PC-3 (cell line): ENCODE results near the gene CDRT4. TPM values are rescaled to one million over a fixed set of nuclear protein-coding genes. Genes with fewer than 3 reads are reported as not detected.

ENCODE experiments used
- ATAC-seq: fragments of 200-7000 bp; cut with Tn5 transposase; 2 replicates; pipeline ENCODE4 v1.9.1; 2020; ENCODE audit warnings: mild to moderate bottlenecking, moderate library complexity
- BruUV-seq: library from RNA; stranded (reverse); fragments of 400-500 nt; replicated peaks from 2 replicates; lab custom pipeline; 2021; lab: Mats Ljungman, UMichigan
- CTCF ChIA-PET: fragments of 300-600 bp; sonication (Branson Sonifier 250); formaldehyde crosslinking; loops from one replicate; lab custom pipeline; 2022; ENCODE audit warnings: antibody characterized with exemption; lab: Charles Lee
- POLR2A ChIA-PET: fragments of 300-600 bp; sonication (Branson Sonifier 250); formaldehyde crosslinking; loops from one replicate; lab custom pipeline; 2022; ENCODE audit warnings: antibody characterized with exemption; ENCODE audit not compliant: unreplicated experiment; lab: Charles Lee
- DNase-seq: peaks from one replicate; pipeline ENCODE4 v3.0.0-alpha.2; 2015
- H2AFZ ChIP-seq: fragments of 300-600 bp; sonication (generic); 2 replicates; pipeline ENCODE4 v1.6.0; 2016; ENCODE audit warnings: antibody characterized with exemption, low read length
- H3F3A ChIP-seq: fragments of 300-600 bp; sonication (generic); one replicate; pipeline ENCODE4 v1.6.0; 2017; ENCODE audit warnings: antibody characterized with exemption, low read length, control low read depth, mild to moderate bottlenecking; ENCODE audit not compliant: unreplicated experiment
- H3K27ac ChIP-seq: fragments of 300-600 bp; sonication (generic); 2 replicates; pipeline ENCODE4 v1.5.1; 2016; ENCODE audit warnings: mild to moderate bottlenecking, low read length
- H3K27me3 ChIP-seq: fragments of 300-600 bp; sonication (generic); 2 replicates; pipeline ENCODE4 v1.6.1; 2016; ENCODE audit warnings: low read length, mixed read lengths
- H3K36me3 ChIP-seq: fragments of 300-600 bp; sonication (generic); 2 replicates; pipeline ENCODE4 v1.6.1; 2016; ENCODE audit warnings: low read depth, mixed run types, low read length, mixed read lengths
- H3K4me1 ChIP-seq: fragments of 300-600 bp; sonication (generic); 2 replicates; pipeline ENCODE4 v1.5.1; 2016; ENCODE audit warnings: low read length; ENCODE audit not compliant: insufficient read depth
- H3K4me2 ChIP-seq: fragments of 300-600 bp; sonication (generic); 2 replicates; pipeline ENCODE4 v1.6.0; 2016; ENCODE audit warnings: low read length
- H3K4me3 ChIP-seq: fragments of 300-600 bp; sonication (generic); 2 replicates; pipeline ENCODE4 v1.5.1; 2016; ENCODE audit warnings: mild to moderate bottlenecking, low read length, mixed read lengths
- H3K79me2 ChIP-seq: fragments of 300-600 bp; sonication (generic); 2 replicates; pipeline ENCODE4 v1.6.1; 2017; ENCODE audit warnings: low read length, mixed read lengths
- H3K9ac ChIP-seq: fragments of 300-600 bp; sonication (generic); 2 replicates; pipeline ENCODE4 v1.6.0; 2016; ENCODE audit warnings: mild to moderate bottlenecking, low read length
- H3K9me2 ChIP-seq: fragments of 300-600 bp; sonication (generic); replicated peaks from 2 replicates; pipeline ENCODE4 v1.6.1; 2016; ENCODE audit warnings: mixed run types, low read length, mixed read lengths
- H3K9me3 ChIP-seq: fragments of 300-600 bp; sonication (generic); 2 replicates; pipeline ENCODE4 v1.6.1; 2016; ENCODE audit warnings: low read length, mixed read lengths
- H4K20me1 ChIP-seq: fragments of 300-600 bp; sonication (generic); 2 replicates; pipeline ENCODE4 v1.6.1; 2016; ENCODE audit warnings: low read length, mixed read lengths
- EZH2 ChIP-seq: fragments of 300-600 bp; sonication (generic); IDR thresholded peaks from one replicate; pipeline ENCODE4 v1.6.1; 2017; ENCODE audit warnings: antibody characterized with exemption, mild to moderate bottlenecking, low read length; ENCODE audit not compliant: unreplicated experiment
- EZH2phosphoT487 ChIP-seq: fragments of 300-600 bp; sonication (generic); IDR thresholded peaks from 2 replicates; pipeline ENCODE4 v1.6.1; 2018; ENCODE audit warnings: mild to moderate bottlenecking, antibody characterized with exemption, low read length, borderline replicate concordance
- intact Hi-C: fragments of 100-400 bp; cut with micrococcal nuclease; formaldehyde crosslinking; loops from 2 replicates; pipeline ENCODE4 v1.9.0; 2023
- total RNA-seq: library from RNA; depleted of rRNA; stranded (reverse); fragments of >200 nt; gene quantifications from 2 replicates; pipeline ENCODE4 v1.2.3, GENCODE V29; 2014
- TF ChIP-seq, protein P1 (sequence below): fragments of 300-600 bp; sonication (generic); conservative IDR thresholded peaks from 2 replicates; pipeline ENCODE4 v1.5.1; 2017; ENCODE audit warnings: antibody characterized with exemption, low read depth, mild to moderate bottlenecking, low read length

Gene CDRT4
- total RNA-seq, 1 experiment from 2014 or later: 5.0 TPM

DNA sequence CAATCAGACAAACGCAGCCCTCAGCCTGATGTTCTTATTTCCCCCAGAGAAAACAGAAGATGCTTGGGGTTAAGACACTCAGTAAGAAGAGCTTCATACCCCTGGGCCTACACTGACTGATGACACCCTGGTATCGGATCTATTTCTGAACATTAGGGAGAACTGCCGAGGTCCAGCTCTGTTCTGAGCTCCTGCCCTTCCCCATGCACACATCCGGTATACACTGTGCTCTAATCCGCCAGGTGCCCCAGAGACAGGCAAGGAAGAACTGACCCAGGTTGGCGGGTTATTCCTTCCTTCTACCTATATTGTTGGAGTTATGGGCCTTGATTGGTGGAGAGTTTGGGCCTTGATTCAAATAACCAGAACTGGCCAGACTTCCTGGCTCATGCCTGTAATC lies 68.0 kb downstream of the CDRT4 start:
- H3K9me2 ChIP-seq: no peaks in the 10 kb centered on the region
- H3K9me3 ChIP-seq: no peaks in the 10 kb centered on the region
- intact Hi-C loops: loop anchor here (5.0 kb wide), 1 partner anchor 103 kb away; no protein-coding TSS in a partner anchor
- ChIA-PET CTCF (interaction anchor here (1.3 kb wide), 1 partner anchor 104 kb away, joined by 3 read pairs; no protein-coding TSS in a partner anchor), POLR2A (no interaction called here)
- H3K4me3 ChIP-seq: no peak overlapping the region
- H3K79me2 ChIP-seq: no peaks in the 10 kb centered on the region
- no peak for DNase-seq
- H3K4me2 ChIP-seq: peak overlapping the region; percentile 70
- H2AFZ ChIP-seq: peak overlapping the region; percentile 29
- no peaks in the 10 kb centered on the region for H3K36me3 ChIP-seq
- no TSS peak for BruUV-seq
- no peaks in the 10 kb centered on the region for H3K27me3 ChIP-seq
- no peak; the same call in 1 of the 2 replicates for ATAC-seq
- H3K4me1 ChIP-seq: peaks cover 23% of the 10 kb centered on the region
- H3K27ac ChIP-seq: peak overlapping the region; percentile 85
- TF ChIP-seq EZH2 (no peak), EZH2phosphoT487 (no peak)
- TF ChIP-seq, protein P1, sequence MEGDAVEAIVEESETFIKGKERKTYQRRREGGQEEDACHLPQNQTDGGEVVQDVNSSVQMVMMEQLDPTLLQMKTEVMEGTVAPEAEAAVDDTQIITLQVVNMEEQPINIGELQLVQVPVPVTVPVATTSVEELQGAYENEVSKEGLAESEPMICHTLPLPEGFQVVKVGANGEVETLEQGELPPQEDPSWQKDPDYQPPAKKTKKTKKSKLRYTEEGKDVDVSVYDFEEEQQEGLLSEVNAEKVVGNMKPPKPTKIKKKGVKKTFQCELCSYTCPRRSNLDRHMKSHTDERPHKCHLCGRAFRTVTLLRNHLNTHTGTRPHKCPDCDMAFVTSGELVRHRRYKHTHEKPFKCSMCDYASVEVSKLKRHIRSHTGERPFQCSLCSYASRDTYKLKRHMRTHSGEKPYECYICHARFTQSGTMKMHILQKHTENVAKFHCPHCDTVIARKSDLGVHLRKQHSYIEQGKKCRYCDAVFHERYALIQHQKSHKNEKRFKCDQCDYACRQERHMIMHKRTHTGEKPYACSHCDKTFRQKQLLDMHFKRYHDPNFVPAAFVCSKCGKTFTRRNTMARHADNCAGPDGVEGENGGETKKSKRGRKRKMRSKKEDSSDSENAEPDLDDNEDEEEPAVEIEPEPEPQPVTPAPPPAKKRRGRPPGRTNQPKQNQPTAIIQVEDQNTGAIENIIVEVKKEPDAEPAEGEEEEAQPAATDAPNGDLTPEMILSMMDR: no peak
- H4K20me1 ChIP-seq: no peaks in the 10 kb centered on the region
- H3F3A ChIP-seq: no peaks in the 10 kb centered on the region
- peak overlapping the region; percentile 66 for H3K9ac ChIP-seq

DNA sequence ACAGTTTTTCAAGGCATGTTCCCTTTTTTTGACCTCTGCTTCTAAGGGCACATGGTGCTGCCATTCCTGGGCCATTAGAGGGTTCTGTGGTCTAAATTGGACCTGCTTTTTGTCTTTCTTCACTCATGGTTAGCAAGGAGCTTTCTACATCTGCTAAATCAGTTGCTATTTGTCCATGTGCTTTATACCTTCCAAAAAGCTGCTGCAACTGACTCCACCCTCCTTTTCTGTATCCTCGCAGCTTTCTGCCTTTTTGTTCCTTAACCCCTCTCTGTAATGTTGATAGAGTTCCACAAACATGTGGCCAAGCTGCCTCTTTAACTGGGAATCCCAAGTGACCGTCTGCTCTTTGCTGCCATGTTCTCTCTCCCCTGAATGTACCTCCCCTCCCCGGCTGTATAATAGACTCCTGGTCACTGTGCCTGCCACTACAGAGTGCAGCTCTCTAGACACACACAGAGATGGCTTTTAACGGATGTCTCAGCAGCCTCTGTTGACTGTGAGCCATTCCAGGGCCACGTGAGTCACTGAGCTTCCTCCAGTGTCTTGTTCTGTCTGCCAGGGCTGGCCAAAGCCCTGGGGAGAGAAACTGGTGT lies 68.6 kb downstream of the CDRT4 start:
- Histone ChIP-seq H3K9ac (peak overlapping the region; percentile 66), H4K20me1 (no peaks in the 10 kb centered on the region), H3K9me2 (no peaks in the 10 kb centered on the region), H3K27ac (peak overlapping the region; percentile 85), H3K4me3 (peak overlapping the region; percentile 17; the same call in 1 of the 2 replicates), H3K4me1 (peaks cover 25% of the 10 kb centered on the region), H3K79me2 (no peaks in the 10 kb centered on the region), H3K36me3 (no peaks in the 10 kb centered on the region), H3K9me3 (no peaks in the 10 kb centered on the region), H3F3A (no peaks in the 10 kb centered on the region), H2AFZ (peak overlapping the region; percentile 29), H3K4me2 (peak overlapping the region; percentile 70), H3K27me3 (no peaks in the 10 kb centered on the region)
- DNase-seq (peak; percentile 93), ATAC-seq (peak; percentile 94)
- POLR2A ChIA-PET: interaction anchor here (0.7 kb wide), 1 partner anchor 10 kb away, joined by 3 read pairs; no protein-coding TSS in a partner anchor
- BruUV-seq: no TSS peak
- intact Hi-C loops: loop anchor here (5.0 kb wide), 1 partner anchor 103 kb away; no protein-coding TSS in a partner anchor
- CTCF ChIA-PET: interaction anchor here (0.6 to 1.3 kb wide), 3 partner anchors 104 to 951 kb away, joined by 3 to 5 read pairs (median 3); no protein-coding TSS in a partner anchor
- TF ChIP-seq EZH2phosphoT487: no peak
- TF ChIP-seq, protein P1: no peak
- no peak for TF ChIP-seq EZH2
